Measurements from ENCODE around the gene HTRA1. TPM values are rescaled to one million over a fixed set of nuclear protein-coding genes. Genes with fewer than 3 reads are reported as not detected.

HTRA1 gene
- total RNA-seq, 1 experiment from 2014 or later, result 0.70 TPM

DNA sequence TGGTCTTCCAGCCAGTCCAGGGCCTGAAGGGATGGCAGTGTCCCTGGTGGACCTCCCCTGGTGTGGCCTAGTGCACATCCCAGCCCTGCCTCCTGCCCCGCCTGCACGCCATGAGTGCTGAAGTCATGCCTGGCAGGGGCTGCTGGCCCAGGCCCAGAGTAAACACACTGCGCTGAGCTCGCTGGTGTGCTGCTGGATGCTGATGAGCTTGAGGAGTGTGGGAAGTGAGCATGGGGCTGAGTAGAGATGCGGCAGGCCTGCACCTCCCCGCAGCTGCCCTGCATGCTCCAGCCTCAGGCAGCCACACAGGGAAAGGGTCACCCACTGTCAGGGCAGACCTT lies 43.2 kb downstream of the HTRA1 start:
- Histone ChIP-seq H3K36me3 (ENCODE audit: control insufficient read depth, insufficient read depth, low read length) (no peaks in the 10 kb centered on the region), H3K9me3 (no peaks in the 10 kb centered on the region), H3K4me1 (peaks cover 3% of the 10 kb centered on the region; the same call in 1 of the 2 replicates), H3K27me3 (replicated peaks; ENCODE audit: control insufficient read depth, insufficient read depth, low read length) (no peaks in the 10 kb centered on the region), H3K4me3 (ENCODE audit: low read depth, low read length) (no peak overlapping the region)
- DNase-seq, result no peak
- Mint-ChIP-seq H3K36me3 (ENCODE audit: insufficient read depth, unreplicated experiment) (no peaks in the 10 kb centered on the region), H3K4me3 (ENCODE audit: unreplicated experiment) (no peak overlapping the region), H3K9me3 (ENCODE audit: unreplicated experiment) (no peaks in the 10 kb centered on the region), H3K27me3 (ENCODE audit: insufficient read depth, unreplicated experiment) (no peaks in the 10 kb centered on the region), H3K4me1 (ENCODE audit: low read depth, unreplicated experiment) (peaks cover 4% of the 10 kb centered on the region), H3K27ac (ENCODE audit: unreplicated experiment) (no peak overlapping the region)
- ChIA-PET CTCF (no interaction called here), POLR2A (no interaction called here)
- no peak for TF ChIP-seq CTCF (IDR thresholded peaks at IDR 0.05; ENCODE audit: insufficient read depth in 1 of 2, low read depth in 1 of 2, low read length in 1 of 2, severe bottlenecking in 1 of 2, unreplicated experiment in 1 of 2)
- no TSS peak for BruUV-seq (replicated peaks)
- intact Hi-C loops (cut with micrococcal nuclease; ENCODE audit: unreplicated experiment), result no loop called here

- intact Hi-C loops (cut with micrococcal nuclease; ENCODE audit: unreplicated experiment), result no loop called here
- POLR2A ChIA-PET, result no interaction called here
- no peak for TF ChIP-seq CTCF (IDR thresholded peaks at IDR 0.05; ENCODE audit: insufficient read depth in 1 of 2, low read depth in 1 of 2, low read length in 1 of 2, severe bottlenecking in 1 of 2, unreplicated experiment in 1 of 2)
These were observed 43.7 kb downstream of the HTRA1 start for GRCh38 chr10:122505011-122505410.

DNA sequence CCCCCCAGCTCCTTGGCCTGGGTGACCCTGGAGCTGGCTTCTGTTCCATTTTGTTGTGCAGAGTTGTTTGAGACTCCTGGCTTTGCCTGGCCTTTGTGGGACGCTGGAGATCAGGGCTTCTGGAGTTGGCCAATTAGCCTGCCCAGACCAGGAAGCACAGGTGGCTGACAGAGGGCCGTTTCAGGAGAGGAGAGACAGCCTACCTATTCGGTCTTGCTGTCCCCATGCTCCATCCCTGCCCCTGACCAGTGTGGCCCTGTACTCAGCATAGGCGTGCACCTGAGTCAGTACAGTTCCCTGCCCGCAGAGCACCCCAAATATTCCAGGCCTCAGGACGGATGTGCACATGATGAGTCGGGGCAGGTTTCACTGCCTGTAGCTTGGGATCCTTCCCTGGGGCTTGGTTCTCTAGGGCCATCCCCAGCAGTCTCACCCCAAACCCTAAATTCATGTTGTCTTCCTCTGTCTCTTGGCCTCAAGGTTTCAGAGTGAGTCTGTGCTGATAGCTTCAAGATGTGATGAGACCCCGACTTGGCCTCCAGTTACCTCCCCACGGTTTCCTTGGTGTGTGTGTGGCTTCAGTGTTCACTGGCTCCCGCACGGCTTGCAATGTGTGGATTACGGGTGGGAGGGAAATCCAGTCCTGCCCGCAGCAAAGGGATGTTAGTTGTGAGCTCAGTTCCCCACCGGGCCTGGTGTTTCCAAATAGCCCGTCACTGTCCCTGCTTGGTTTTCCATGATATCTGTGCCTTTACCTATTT lies 44.7 kb downstream of the HTRA1 start:
- no peaks in the 10 kb centered on the region for H3K27me3 ChIP-seq (replicated peaks; ENCODE audit: control insufficient read depth, insufficient read depth, low read length)
- Mint-ChIP-seq H3K36me3 (ENCODE audit: insufficient read depth, unreplicated experiment) (no peaks in the 10 kb centered on the region), H3K27ac (ENCODE audit: unreplicated experiment) (no peak overlapping the region), H3K9me3 (ENCODE audit: unreplicated experiment) (no peaks in the 10 kb centered on the region), H3K4me1 (ENCODE audit: low read depth, unreplicated experiment) (peaks cover 5% of the 10 kb centered on the region), H3K27me3 (ENCODE audit: insufficient read depth, unreplicated experiment) (no peaks in the 10 kb centered on the region), H3K4me3 (ENCODE audit: unreplicated experiment) (no peak overlapping the region)
- DNase-seq, result no peak
- CTCF ChIA-PET, result no interaction called here
- intact Hi-C loops (cut with micrococcal nuclease; ENCODE audit: unreplicated experiment), result no loop called here
- no peak overlapping the region for H3K4me3 ChIP-seq (ENCODE audit: low read depth, low read length)
- peaks cover 3% of the 10 kb centered on the region; the same call in 1 of the 2 replicates for H3K4me1 ChIP-seq
- H3K36me3 ChIP-seq (ENCODE audit: control insufficient read depth, insufficient read depth, low read length), result no peaks in the 10 kb centered on the region
- BruUV-seq (replicated peaks), result no TSS peak
- POLR2A ChIA-PET, result no interaction called here
- TF ChIP-seq CTCF (IDR thresholded peaks at IDR 0.05; ENCODE audit: insufficient read depth in 1 of 2, low read depth in 1 of 2, low read length in 1 of 2, severe bottlenecking in 1 of 2, unreplicated experiment in 1 of 2), result no peak
- H3K9me3 ChIP-seq, result no peaks in the 10 kb centered on the region

More at GRCh38 chr10:122505011-122505410, 43.7 kb downstream of the HTRA1 start:
- no peaks in the 10 kb centered on the region for H3K9me3 Mint-ChIP-seq (ENCODE audit: unreplicated experiment)
- DNase-seq, result no peak
- CTCF ChIA-PET, result no interaction called here
- Histone ChIP-seq H3K4me1 (peaks cover 3% of the 10 kb centered on the region; the same call in 1 of the 2 replicates), H3K4me3 (ENCODE audit: low read depth, low read length) (no peak overlapping the region), H3K36me3 (ENCODE audit: control insufficient read depth, insufficient read depth, low read length) (no peaks in the 10 kb centered on the region), H3K9me3 (no peaks in the 10 kb centered on the region), H3K27me3 (replicated peaks; ENCODE audit: control insufficient read depth, insufficient read depth, low read length) (no peaks in the 10 kb centered on the region)
- H3K27me3 Mint-ChIP-seq (ENCODE audit: insufficient read depth, unreplicated experiment), result no peaks in the 10 kb centered on the region
- peaks cover 5% of the 10 kb centered on the region for H3K4me1 Mint-ChIP-seq (ENCODE audit: low read depth, unreplicated experiment)
- H3K27ac Mint-ChIP-seq (ENCODE audit: unreplicated experiment), result no peak overlapping the region
- H3K36me3 Mint-ChIP-seq (ENCODE audit: insufficient read depth, unreplicated experiment), result no peaks in the 10 kb centered on the region
- H3K4me3 Mint-ChIP-seq (ENCODE audit: unreplicated experiment), result no peak overlapping the region
- no TSS peak for BruUV-seq (replicated peaks)
